ENCODE data around the gene MACO1. TPM values are rescaled to one million over a fixed set of nuclear protein-coding genes. Genes with fewer than 3 reads are reported as not detected.
"Not testable (repeated sequence)": the region's sequence is repeated elsewhere in the genome, so short reads cannot be mapped to it uniquely, and the experiment has no call there.

MACO1 gene
- total RNA-seq, 1 experiment from 2014 or later = 16.3 TPM

DNA sequence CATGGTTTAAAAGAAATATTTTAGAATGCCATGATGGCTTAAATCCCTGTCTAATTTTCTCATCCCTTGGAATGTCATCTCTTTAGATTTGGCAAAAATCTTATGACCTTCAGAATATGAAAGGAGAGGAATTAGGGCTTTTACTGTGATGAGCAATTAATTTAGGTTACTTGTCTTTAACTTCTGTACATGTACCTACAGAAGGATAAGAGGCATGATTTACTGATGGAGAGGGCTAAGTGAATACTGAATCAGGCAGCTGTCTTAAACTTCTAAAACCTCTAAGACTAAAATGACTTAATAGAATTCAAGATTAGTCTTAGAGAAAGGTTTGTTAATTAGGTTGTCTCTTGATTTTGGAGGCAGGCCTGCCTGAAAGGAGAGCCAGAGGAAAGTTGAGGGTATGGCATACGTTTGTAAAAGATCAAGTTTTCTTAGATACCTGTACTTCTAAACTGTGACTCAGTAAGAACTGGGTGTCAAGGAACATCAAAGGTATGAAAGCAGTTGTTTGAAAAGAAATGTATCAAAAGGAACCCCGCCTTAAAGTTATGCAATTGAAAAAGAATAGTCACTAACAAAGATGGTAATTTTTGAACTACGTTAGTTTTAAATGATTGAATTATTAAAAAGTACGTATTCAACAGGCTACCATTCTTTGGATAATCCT lies 12.5 kb downstream of the MACO1 start:
- Mint-ChIP-seq H3K36me3 (ENCODE audit: insufficient read depth in 1 of 3, low read depth in 3 of 3) (0 out of 7 replicates have a peak, but pooled peaks cover 0 to 5% (median 0%) of the 10 kb centered on the region in 3 experiments), H3K9me3 (no peaks in the 10 kb centered on the region), H3K27me3 (ENCODE audit: low read depth) (no peaks in the 10 kb centered on the region), H3K4me1 (peaks cover 7 to 20% of the 10 kb centered on the region in 2 experiments), H3K4me3 (no peak overlapping the region), H3K27ac (no peak overlapping the region)
- Histone ChIP-seq H3K4me2 (ENCODE audit: insufficient read depth, insufficient read length, low read length) (no peak overlapping the region), H2BK120ac (ENCODE audit: low read depth, low read length, poor library complexity, severe bottlenecking) (no peak overlapping the region), H3K18ac (ENCODE audit: insufficient read length, low read depth, low read length) (no peak overlapping the region), H3K14ac (ENCODE audit: insufficient read depth, low read length) (no peak overlapping the region), H3K4me1 (ENCODE audit: insufficient read depth, low read length) (no peaks in the 10 kb centered on the region), H2BK20ac (ENCODE audit: low read depth, low read length, poor library complexity, severe bottlenecking) (no peak overlapping the region), H3K23ac (ENCODE audit: insufficient read length, low read depth, low read length) (no peak overlapping the region), H3K79me1 (ENCODE audit: insufficient read depth, low read depth, low read length, poor library complexity, severe bottlenecking) (no peaks in the 10 kb centered on the region), H3K79me2 (ENCODE audit: insufficient read depth, low read length) (no peaks in the 10 kb centered on the region; the same call in 1 of the 2 replicates), H3K4ac (ENCODE audit: low read depth, low read length) (no peak overlapping the region), H3K27ac (ENCODE audit: insufficient read length, low read depth, low read length) (no peak overlapping the region), H2AFZ (ENCODE audit: low read length) (no peak overlapping the region), H4K8ac (replicated peaks; ENCODE audit: insufficient read length, low read depth, low read length) (no peak overlapping the region), H3K9me3 (ENCODE audit: control insufficient read depth, low read depth, low read length) (no peaks in the 10 kb centered on the region), H4K5ac (ENCODE audit: insufficient read length, low read depth, low read length) (no peak overlapping the region), H3T11ph (ENCODE audit: low read length) (no peak overlapping the region), H2AK5ac (ENCODE audit: insufficient read length, low read length) (no peak overlapping the region), H3K9ac (ENCODE audit: extremely low read depth, insufficient read length, low read length) (no peak overlapping the region), H3K27me3 (ENCODE audit: insufficient read depth, low read length) (no peaks in the 10 kb centered on the region), H2BK5ac (ENCODE audit: insufficient read length, low read length) (no peak overlapping the region), H4K20me1 (ENCODE audit: control insufficient read depth, insufficient read depth, insufficient read length) (no peaks in the 10 kb centered on the region), H3K56ac (ENCODE audit: insufficient read length, low read depth, low read length) (no peak overlapping the region), H4K91ac (ENCODE audit: insufficient read length, low read depth, low read length) (no peak overlapping the region), H3K23me2 (ENCODE audit: insufficient read length, low read depth, low read length, poor library complexity, severe bottlenecking) (no peaks in the 10 kb centered on the region), H2BK15ac (ENCODE audit: low read depth, low read length) (no peak overlapping the region), H2BK12ac (ENCODE audit: insufficient read length, low read depth, low read length) (no peak overlapping the region)
- WGBS (ENCODE audit: extremely low coverage, insufficient read length, low lambda C conversion rate) = no CpG with 5 or more reads among the region's 4 CpGs
- TF ChIP-seq, protein P1, sequence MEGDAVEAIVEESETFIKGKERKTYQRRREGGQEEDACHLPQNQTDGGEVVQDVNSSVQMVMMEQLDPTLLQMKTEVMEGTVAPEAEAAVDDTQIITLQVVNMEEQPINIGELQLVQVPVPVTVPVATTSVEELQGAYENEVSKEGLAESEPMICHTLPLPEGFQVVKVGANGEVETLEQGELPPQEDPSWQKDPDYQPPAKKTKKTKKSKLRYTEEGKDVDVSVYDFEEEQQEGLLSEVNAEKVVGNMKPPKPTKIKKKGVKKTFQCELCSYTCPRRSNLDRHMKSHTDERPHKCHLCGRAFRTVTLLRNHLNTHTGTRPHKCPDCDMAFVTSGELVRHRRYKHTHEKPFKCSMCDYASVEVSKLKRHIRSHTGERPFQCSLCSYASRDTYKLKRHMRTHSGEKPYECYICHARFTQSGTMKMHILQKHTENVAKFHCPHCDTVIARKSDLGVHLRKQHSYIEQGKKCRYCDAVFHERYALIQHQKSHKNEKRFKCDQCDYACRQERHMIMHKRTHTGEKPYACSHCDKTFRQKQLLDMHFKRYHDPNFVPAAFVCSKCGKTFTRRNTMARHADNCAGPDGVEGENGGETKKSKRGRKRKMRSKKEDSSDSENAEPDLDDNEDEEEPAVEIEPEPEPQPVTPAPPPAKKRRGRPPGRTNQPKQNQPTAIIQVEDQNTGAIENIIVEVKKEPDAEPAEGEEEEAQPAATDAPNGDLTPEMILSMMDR (conservative IDR thresholded peaks at IDR 0.05) = no peak
- no peak for DNase-seq

DNA sequence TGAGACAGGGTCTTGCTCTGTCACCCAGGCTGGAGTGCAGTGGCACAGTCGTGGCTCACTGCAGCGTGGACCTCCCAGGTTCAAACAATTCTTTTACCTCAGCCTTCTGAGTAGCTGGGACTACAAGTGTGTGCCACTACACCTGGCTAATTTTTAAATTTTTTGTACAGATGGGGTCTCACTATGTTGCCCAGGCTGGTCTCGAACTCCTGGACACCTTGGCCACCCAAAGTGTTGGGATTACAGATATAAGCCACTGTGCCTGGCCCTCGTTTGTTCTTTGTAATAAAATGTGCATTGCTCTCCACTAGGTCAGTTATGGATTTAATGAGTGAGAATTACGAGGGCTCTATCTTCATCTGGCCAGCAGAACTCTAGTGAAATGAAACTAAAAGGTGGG lies 13.9 kb downstream of the MACO1 start:
- H3K36me3 Mint-ChIP-seq (ENCODE audit: insufficient read depth in 1 of 3, low read depth in 3 of 3); H3K14ac ChIP-seq (ENCODE audit: insufficient read depth, low read length); H3K23ac ChIP-seq (ENCODE audit: insufficient read length, low read depth, low read length); H3K9ac ChIP-seq (ENCODE audit: extremely low read depth, insufficient read length, low read length); H4K5ac ChIP-seq (ENCODE audit: insufficient read length, low read depth, low read length); H3T11ph ChIP-seq (ENCODE audit: low read length); H3K4me3 Mint-ChIP-seq; H4K91ac ChIP-seq (ENCODE audit: insufficient read length, low read depth, low read length); H3K23me2 ChIP-seq (ENCODE audit: insufficient read length, low read depth, low read length, poor library complexity, severe bottlenecking); H3K27ac ChIP-seq (ENCODE audit: insufficient read length, low read depth, low read length); H3K4me1 ChIP-seq (ENCODE audit: insufficient read depth, low read length); H3K56ac ChIP-seq (ENCODE audit: insufficient read length, low read depth, low read length); H3K79me2 ChIP-seq (ENCODE audit: insufficient read depth, low read length); H3K9me3 Mint-ChIP-seq; H3K27ac Mint-ChIP-seq; H3K4ac ChIP-seq (ENCODE audit: low read depth, low read length); H2AK5ac ChIP-seq (ENCODE audit: insufficient read length, low read length); H4K8ac ChIP-seq (replicated peaks; ENCODE audit: insufficient read length, low read depth, low read length); H3K27me3 ChIP-seq (ENCODE audit: insufficient read depth, low read length); H2BK12ac ChIP-seq (ENCODE audit: insufficient read length, low read depth, low read length); H2BK120ac ChIP-seq (ENCODE audit: low read depth, low read length, poor library complexity, severe bottlenecking); DNase-seq; H3K18ac ChIP-seq (ENCODE audit: insufficient read length, low read depth, low read length); H3K9me3 ChIP-seq (ENCODE audit: control insufficient read depth, low read depth, low read length); H2BK15ac ChIP-seq (ENCODE audit: low read depth, low read length); H2AFZ ChIP-seq (ENCODE audit: low read length); H2BK20ac ChIP-seq (ENCODE audit: low read depth, low read length, poor library complexity, severe bottlenecking); H4K20me1 ChIP-seq (ENCODE audit: control insufficient read depth, insufficient read depth, insufficient read length); H3K4me2 ChIP-seq (ENCODE audit: insufficient read depth, insufficient read length, low read length); H2BK5ac ChIP-seq (ENCODE audit: insufficient read length, low read length); H3K79me1 ChIP-seq (ENCODE audit: insufficient read depth, low read depth, low read length, poor library complexity, severe bottlenecking); H3K27me3 Mint-ChIP-seq (ENCODE audit: low read depth): not testable (repeated sequence)
- WGBS (ENCODE audit: extremely low coverage, insufficient read length, low lambda C conversion rate) = no CpG with 5 or more reads among the region's 5 CpGs
- peaks cover 7 to 20% of the 10 kb centered on the region in 2 experiments for H3K4me1 Mint-ChIP-seq
